Activated CD4-positive, alpha-beta memory T cell treated with anti-CD3 and anti-CD28 coated beads, Interleukin-2, amount 10 ng/mL, durations not matched to agents 7 days and 5 days (primary cell): Measurements from ENCODE around the gene CA6. TPM values are rescaled to one million over a fixed set of nuclear protein-coding genes. Genes with fewer than 3 reads are reported as not detected.
"Not testable (repeated sequence)": the region's sequence is repeated elsewhere in the genome, so short reads cannot be mapped to it uniquely, and the experiment has no call there.

Experiments used
- CTCF ChIA-PET: fragments of 350-600 bp; sonication (Branson Sonifier 250); formaldehyde crosslinking; loops from one replicate; lab custom pipeline; 2021; ENCODE audit warnings: antibody characterized with exemption, inconsistent platforms; lab: Charles Lee
- POLR2A ChIA-PET: fragments of 350-600 bp; sonication (Branson Sonifier 250); formaldehyde crosslinking; loops from one replicate; lab custom pipeline; 2021; ENCODE audit warnings: antibody characterized with exemption; lab: Charles Lee
- DNase-seq: peaks from one replicate; pipeline ENCODE4 v3.0.0-alpha.2; 2020
- H3K27ac Mint-ChIP-seq: one replicate; pipeline ENCODE4 v1.8.0; 2021; ENCODE audit warnings: mild to moderate bottlenecking, mixed read lengths
- H3K27me3 Mint-ChIP-seq: one replicate; pipeline ENCODE4 v1.8.0; 2021; ENCODE audit warnings: mixed read lengths
- H3K36me3 Mint-ChIP-seq: one replicate; pipeline ENCODE4 v1.8.0; 2021; ENCODE audit warnings: low read depth, mixed read lengths
- H3K4me1 Mint-ChIP-seq: one replicate; pipeline ENCODE4 v1.8.0; 2021; ENCODE audit warnings: mixed read lengths
- H3K4me3 Mint-ChIP-seq: one replicate; pipeline ENCODE4 v1.8.0; 2021; ENCODE audit warnings: mild to moderate bottlenecking, mixed read lengths
- H3K9me3 Mint-ChIP-seq: one replicate; pipeline ENCODE4 v1.8.0; 2021; ENCODE audit warnings: mixed read lengths
- total RNA-seq, 2 experiments: library from RNA; stranded (reverse); gene quantifications; one replicate each; pipeline ENCODE4 v1.2.3, GENCODE V29; 2021

CA6 gene
- total RNA-seq, 2 experiments from 2014 or later, result 0.18 TPM; not detected in 1

DNA sequence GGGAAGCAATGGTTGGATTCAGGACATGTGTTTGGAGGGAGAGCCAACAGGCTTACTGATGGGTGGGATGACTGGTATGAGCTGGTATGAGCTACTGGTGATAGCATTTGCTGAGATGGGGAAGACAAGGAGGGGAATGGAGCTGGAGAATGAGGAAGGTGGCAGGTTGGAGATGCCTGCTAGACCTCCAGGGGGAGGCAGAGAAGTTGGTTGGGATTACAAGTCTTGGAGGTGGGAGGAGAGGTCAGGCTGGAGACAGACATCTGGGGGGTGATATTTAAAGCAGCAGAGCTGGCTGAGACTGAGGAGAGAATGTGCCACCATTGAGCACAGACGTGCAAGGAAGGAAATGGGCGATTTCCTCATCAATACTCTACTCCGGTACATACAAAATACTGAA, 35.3 kb upstream of the CA6 start:
- peaks cover 22% of the 10 kb centered on the region for H3K4me1 Mint-ChIP-seq
- no peaks in the 10 kb centered on the region for H3K36me3 Mint-ChIP-seq
- CTCF ChIA-PET, result interaction anchor here (0.7 to 2.1 kb wide), 3 partner anchors 79 to 321 kb away, joined by 3 to 8 read pairs (median 4); no protein-coding TSS in a partner anchor
- no peak for DNase-seq
- H3K27me3 Mint-ChIP-seq, result peaks cover 10% of the 10 kb centered on the region
- no peak overlapping the region for H3K27ac Mint-ChIP-seq
- no peaks in the 10 kb centered on the region for H3K9me3 Mint-ChIP-seq
- no peak overlapping the region for H3K4me3 Mint-ChIP-seq
- POLR2A ChIA-PET, result interaction anchor here (1.0 to 1.1 kb wide), 2 partner anchors 32 to 51 kb away, joined by 3 read pairs; partner anchors contain the start of gene ENO1

DNA sequence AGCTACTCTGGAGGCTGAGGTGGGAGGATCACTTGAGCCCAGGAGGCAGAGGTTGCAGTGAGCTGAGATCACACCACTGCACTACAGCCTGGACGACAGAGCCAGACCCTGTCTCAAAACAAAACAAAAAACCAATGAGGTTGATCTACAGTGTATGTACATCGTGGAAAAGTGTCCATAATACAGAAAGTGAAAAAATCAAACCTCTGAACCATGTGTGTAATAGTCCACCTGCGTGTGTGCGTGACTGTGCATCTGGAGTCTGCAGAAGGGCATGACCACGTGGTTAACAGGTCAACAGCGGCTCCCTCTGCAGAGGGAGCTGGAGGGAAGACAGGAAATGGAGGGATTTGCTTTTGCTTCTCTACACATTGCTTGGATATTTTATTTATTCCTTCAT, 34.8 kb upstream of the CA6 start:
- no peak for DNase-seq
- Mint-ChIP-seq H3K27me3 (peaks cover 14% of the 10 kb centered on the region), H3K27ac (no peak overlapping the region), H3K4me1 (peaks cover 17% of the 10 kb centered on the region), H3K36me3 (no peaks in the 10 kb centered on the region), H3K4me3 (no peak overlapping the region), H3K9me3 (no peaks in the 10 kb centered on the region)
- POLR2A ChIA-PET, result no interaction called here
- CTCF ChIA-PET, result interaction anchor here (1.6 to 2.1 kb wide), 2 partner anchors 79 to 94 kb away, joined by 4 to 8 read pairs; no protein-coding TSS in a partner anchor

DNA sequence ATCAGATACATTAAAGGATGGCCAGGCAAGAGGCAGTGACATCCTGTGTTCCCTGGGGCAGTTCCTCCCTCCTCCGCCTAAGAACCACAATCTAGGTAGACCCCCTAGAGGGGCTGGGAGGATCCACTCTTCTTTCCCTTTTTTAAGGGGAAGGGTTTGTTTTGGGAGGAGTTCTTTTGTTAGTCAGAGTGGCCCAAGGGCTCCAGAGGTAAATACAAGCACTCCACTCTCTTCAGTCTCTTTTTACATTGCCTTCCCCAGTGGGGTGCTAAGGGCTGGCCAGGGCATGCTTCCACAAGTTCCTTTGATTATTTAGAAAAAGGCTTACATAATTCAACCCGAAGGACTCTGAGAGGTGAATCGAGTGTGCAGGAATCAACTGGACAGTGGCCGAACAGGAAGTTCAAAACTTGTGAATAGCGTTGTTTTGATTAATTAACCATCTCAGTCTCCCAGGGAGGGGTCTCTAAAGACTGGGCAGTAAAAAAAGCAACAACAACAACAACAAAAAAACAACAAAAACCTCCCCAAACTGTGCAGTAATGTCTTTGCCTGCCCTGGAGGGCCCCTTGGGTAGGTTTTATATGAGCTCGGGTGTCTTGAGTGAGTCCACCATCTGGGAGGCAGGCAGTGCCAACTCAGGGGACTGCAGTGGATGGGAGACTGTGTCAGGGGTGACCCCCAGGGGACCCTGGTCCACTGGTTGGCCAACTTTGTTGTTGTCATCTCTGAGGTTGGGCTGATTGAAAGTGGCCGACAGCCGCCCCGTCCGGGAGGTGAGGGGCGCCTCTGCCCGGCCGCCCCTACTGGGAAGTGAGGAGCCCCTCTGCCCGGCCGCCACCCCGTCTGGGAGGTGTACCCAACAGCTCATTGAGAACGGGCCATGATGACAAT, 34.0 kb upstream of the CA6 start:
- Mint-ChIP-seq H3K4me1 (peaks cover 16% of the 10 kb centered on the region), H3K27me3 (peaks cover 17% of the 10 kb centered on the region), H3K4me3 (no peak overlapping the region), H3K36me3 (no peaks in the 10 kb centered on the region), H3K9me3 (no peaks in the 10 kb centered on the region), H3K27ac (no peak overlapping the region)
- ChIA-PET POLR2A (no interaction called here), CTCF (interaction anchor here (2.1 to 12.4 kb wide), 2 partner anchors 93 kb away, joined by 8 to 197 read pairs; no protein-coding TSS in a partner anchor)
- no peak for DNase-seq

DNA sequence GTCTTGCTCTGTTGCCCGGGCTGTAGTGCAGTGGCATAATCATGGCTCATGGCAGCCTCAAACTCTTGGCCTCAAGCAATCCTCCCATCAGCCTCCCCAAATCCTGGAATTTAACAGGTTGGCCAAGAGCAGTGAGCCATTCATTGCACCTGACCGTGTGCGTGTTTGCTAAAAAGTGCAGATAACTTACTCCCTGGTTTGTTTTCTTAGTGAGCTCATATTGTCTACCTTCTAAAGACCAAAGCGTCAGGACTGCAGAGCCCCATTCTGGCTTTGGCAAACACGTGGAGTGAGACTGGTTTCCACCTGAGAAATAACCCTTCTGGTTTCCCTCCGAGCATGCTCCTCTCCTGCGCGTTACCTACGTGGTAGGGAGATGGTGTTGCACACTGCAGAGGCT, 32.2 kb upstream of the CA6 start:
- H3K4me3 Mint-ChIP-seq, result no peak overlapping the region
- H3K9me3 Mint-ChIP-seq, result no peaks in the 10 kb centered on the region
- no peak overlapping the region for H3K27ac Mint-ChIP-seq
- peaks cover 15% of the 10 kb centered on the region for H3K27me3 Mint-ChIP-seq
- H3K4me1 Mint-ChIP-seq, result peaks cover 19% of the 10 kb centered on the region
- POLR2A ChIA-PET, result interaction anchor here (3.2 kb wide), 1 partner anchor 35 kb away, joined by 18 read pairs; the partner anchor contains the start of gene ENO1
- CTCF ChIA-PET, result interaction anchor here (2.9 to 12.4 kb wide), 2 partner anchors 77 to 91 kb away, joined by 11 to 197 read pairs; no protein-coding TSS in a partner anchor
- DNase-seq, result no peak
- no peaks in the 10 kb centered on the region for H3K36me3 Mint-ChIP-seq

DNA sequence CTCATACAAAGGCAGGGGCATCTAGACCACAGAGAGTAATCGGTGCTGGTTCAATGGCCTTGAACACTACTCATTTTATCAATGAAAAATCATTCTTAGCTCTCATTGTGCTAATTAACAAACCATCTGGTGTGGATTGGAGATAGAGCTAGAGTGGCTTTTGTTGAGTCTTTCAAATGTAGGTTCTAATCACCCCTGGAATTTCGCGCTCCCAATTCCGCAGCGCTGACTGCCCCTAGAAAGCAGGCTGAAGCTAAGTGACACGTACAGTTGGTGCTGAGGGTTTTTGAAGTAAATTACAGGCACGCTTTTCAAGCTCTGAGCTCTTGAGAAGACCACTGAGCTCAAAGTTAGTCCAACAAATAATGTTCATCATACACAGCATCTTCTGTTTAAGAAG, 31.2 kb upstream of the CA6 start:
- Mint-ChIP-seq H3K9me3 (no peaks in the 10 kb centered on the region), H3K4me3 (no peak overlapping the region), H3K27me3 (peaks cover 15% of the 10 kb centered on the region), H3K4me1 (peaks cover 26% of the 10 kb centered on the region), H3K36me3 (no peaks in the 10 kb centered on the region), H3K27ac (no peak overlapping the region)
- DNase-seq, result no peak
- CTCF ChIA-PET, result interaction anchor here (0.8 to 12.4 kb wide), 4 partner anchors 56 to 90 kb away, joined by 4 to 197 read pairs (median 10); no protein-coding TSS in a partner anchor
- POLR2A ChIA-PET, result interaction anchor here (0.8 to 3.2 kb wide), 4 partner anchors 14 to 73 kb away, joined by 3 to 18 read pairs (median 7); partner anchors contain the start of gene ENO1

DNA sequence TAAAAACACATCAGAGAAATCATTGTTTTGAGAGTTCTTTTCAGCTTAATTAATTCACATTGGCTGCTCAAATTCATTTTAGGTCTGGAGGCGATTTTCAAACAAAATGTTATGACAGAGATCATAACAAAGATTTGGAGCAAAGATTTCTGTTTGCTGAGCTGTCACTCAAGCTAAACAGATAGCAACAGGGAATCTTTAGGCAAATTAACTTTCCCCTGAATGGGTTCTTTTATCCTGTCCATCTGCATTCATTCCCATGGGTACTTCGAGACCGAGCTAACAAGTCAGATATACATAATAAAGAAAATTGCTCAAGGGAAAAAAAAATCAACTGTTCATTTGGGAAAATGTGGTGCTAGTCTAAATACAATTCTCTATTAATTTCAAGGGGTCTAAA, 30.2 kb upstream of the CA6 start:
- H3K9me3 Mint-ChIP-seq, result no peaks in the 10 kb centered on the region
- no peak overlapping the region for H3K4me3 Mint-ChIP-seq
- H3K27me3 Mint-ChIP-seq, result peaks cover 11% of the 10 kb centered on the region
- no peak overlapping the region for H3K27ac Mint-ChIP-seq
- DNase-seq, result no peak
- ChIA-PET CTCF (interaction anchor here (0.9 to 12.4 kb wide), 6 partner anchors 53 to 89 kb away, joined by 4 to 197 read pairs (median 6); no protein-coding TSS in a partner anchor), POLR2A (interaction anchor here (1.8 to 3.2 kb wide), 3 partner anchors 37 to 72 kb away, joined by 7 to 18 read pairs (median 7); partner anchors contain the start of gene ENO1)
- H3K36me3 Mint-ChIP-seq, result no peaks in the 10 kb centered on the region
- peaks cover 28% of the 10 kb centered on the region for H3K4me1 Mint-ChIP-seq

DNA sequence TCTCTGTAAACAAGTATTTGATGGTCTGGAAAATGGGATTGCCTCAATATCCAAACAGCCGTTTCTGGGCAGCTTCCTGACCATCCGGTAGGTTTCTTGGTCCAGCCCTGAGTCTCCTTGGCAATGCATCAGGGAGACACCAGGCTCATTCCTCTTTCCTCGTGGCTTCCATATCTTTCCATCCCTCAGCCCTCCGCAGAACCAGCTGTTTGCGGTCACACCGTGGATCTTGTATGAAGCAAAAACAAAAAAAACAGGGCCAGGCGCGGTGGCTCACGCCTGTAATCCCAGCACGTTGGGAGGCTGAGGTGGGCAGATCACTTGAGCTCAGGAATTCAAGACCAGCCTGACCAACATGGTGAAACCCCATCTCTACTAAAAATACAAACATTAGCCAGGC, 28.1 kb upstream of the CA6 start:
- DNase-seq, H3K4me3 Mint-ChIP-seq, H3K27ac Mint-ChIP-seq: not testable (repeated sequence)
- H3K4me1 Mint-ChIP-seq, result peaks cover 43% of the 10 kb centered on the region
- peaks cover 15% of the 10 kb centered on the region for H3K9me3 Mint-ChIP-seq
- POLR2A ChIA-PET, result interaction anchor here (0.7 to 2.2 kb wide), 10 partner anchors 28 to 1095 kb away, joined by 3 to 11 read pairs (median 4); partner anchors contain the start of genes CA6 and ENO1
- H3K27me3 Mint-ChIP-seq, result peaks cover 11% of the 10 kb centered on the region
- CTCF ChIA-PET, result interaction anchor here (0.6 to 12.4 kb wide), 18 partner anchors 10 to 249 kb away, joined by 3 to 197 read pairs (median 4); partner anchors contain the start of gene ENO1
- H3K36me3 Mint-ChIP-seq, result peaks cover 18% of the 10 kb centered on the region

DNA sequence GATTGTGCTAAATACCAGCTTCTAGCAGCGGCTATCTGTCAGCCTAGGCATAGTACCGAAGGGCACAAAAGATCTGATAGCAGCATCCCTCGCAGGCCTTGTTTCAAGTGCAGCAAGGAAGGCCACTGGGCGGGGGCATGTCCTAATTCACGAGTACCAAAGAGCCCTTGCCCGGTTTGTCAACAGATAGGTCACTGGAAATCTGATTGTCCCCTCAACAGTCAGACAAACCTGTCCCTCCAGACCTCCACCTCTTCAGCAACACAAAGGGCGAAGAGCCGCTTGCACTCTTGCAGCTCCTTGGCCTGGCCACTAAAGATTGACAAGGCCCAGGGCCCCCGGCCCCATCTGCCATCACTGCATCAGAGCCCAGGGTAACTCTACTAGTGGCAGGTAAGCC, 22.7 kb upstream of the CA6 start:
- CTCF ChIA-PET, result interaction anchor here (1.2 to 12.4 kb wide), 3 partner anchors 65 to 81 kb away, joined by 3 to 197 read pairs (median 5); no protein-coding TSS in a partner anchor
- no peak overlapping the region for H3K4me3 Mint-ChIP-seq
- peaks cover 21% of the 10 kb centered on the region for H3K36me3 Mint-ChIP-seq
- H3K9me3 Mint-ChIP-seq, result peaks cover 15% of the 10 kb centered on the region
- POLR2A ChIA-PET, result interaction anchor here (1.6 kb wide), 1 partner anchor 18 kb away, joined by 4 read pairs; no protein-coding TSS in a partner anchor
- H3K4me1 Mint-ChIP-seq, result peaks cover 36% of the 10 kb centered on the region
- no peak for DNase-seq
- H3K27ac Mint-ChIP-seq, result no peak overlapping the region
- no peaks in the 10 kb centered on the region for H3K27me3 Mint-ChIP-seq

DNA sequence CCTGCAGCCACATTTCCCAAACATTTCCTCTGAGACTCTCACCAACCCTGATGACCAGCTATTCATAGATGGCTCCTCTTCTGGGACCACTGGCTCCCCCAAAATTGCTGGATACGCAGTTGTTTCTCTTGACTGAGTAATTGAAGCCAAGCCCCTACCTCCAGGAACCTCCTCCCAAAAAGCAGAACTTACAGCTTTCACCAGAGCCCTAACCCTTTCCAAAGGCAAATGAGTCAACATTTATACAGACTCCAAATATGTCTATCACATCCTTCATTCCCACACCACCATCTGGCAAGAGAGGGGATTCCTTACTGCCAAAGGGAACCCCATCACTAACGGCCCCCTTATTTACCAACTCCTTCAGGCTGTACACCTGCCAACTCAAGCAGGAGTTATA, 20.3 kb upstream of the CA6 start:
- Mint-ChIP-seq H3K27me3 (no peaks in the 10 kb centered on the region), H3K4me1 (peaks cover 27% of the 10 kb centered on the region), H3K9me3 (peaks cover 15% of the 10 kb centered on the region), H3K4me3 (no peak overlapping the region), H3K36me3 (peaks cover 21% of the 10 kb centered on the region), H3K27ac (no peak overlapping the region)
- no peak for DNase-seq
- CTCF ChIA-PET, result interaction anchor here (1.6 kb wide), 1 partner anchor 80 kb away, joined by 4 read pairs; no protein-coding TSS in a partner anchor
- POLR2A ChIA-PET, result interaction anchor here (0.9 to 1.5 kb wide), 2 partner anchors 21 to 45 kb away, joined by 3 to 5 read pairs; partner anchors contain the start of gene CA6

DNA sequence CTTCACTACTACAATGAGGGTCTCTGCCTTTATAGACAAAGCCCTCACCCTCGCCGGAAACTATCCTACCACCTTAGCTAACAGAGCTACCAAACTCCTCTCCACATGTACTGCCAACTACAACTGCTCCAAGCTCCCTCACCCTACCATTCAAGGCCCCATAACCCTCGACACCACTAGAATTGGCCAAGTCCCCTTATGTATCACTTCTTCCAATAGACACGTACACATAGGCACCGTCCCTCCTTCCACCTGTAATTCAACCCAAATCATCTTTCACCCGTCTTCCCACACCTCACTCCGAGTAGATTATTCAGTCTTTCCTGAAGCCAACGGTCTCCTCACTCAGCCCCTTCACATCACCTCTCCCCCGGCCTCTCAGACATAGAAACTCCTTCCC, 19.7 kb upstream of the CA6 start:
- DNase-seq, result no peak
- ChIA-PET CTCF (interaction anchor here (1.6 kb wide), 1 partner anchor 79 kb away, joined by 4 read pairs; no protein-coding TSS in a partner anchor), POLR2A (interaction anchor here (0.9 to 1.5 kb wide), 2 partner anchors 20 to 45 kb away, joined by 3 to 5 read pairs; partner anchors contain the start of gene CA6)
- Mint-ChIP-seq H3K4me3 (no peak overlapping the region), H3K27ac (no peak overlapping the region), H3K4me1 (peaks cover 22% of the 10 kb centered on the region), H3K9me3 (peaks cover 13% of the 10 kb centered on the region), H3K27me3 (no peaks in the 10 kb centered on the region), H3K36me3 (peaks cover 17% of the 10 kb centered on the region)

DNA sequence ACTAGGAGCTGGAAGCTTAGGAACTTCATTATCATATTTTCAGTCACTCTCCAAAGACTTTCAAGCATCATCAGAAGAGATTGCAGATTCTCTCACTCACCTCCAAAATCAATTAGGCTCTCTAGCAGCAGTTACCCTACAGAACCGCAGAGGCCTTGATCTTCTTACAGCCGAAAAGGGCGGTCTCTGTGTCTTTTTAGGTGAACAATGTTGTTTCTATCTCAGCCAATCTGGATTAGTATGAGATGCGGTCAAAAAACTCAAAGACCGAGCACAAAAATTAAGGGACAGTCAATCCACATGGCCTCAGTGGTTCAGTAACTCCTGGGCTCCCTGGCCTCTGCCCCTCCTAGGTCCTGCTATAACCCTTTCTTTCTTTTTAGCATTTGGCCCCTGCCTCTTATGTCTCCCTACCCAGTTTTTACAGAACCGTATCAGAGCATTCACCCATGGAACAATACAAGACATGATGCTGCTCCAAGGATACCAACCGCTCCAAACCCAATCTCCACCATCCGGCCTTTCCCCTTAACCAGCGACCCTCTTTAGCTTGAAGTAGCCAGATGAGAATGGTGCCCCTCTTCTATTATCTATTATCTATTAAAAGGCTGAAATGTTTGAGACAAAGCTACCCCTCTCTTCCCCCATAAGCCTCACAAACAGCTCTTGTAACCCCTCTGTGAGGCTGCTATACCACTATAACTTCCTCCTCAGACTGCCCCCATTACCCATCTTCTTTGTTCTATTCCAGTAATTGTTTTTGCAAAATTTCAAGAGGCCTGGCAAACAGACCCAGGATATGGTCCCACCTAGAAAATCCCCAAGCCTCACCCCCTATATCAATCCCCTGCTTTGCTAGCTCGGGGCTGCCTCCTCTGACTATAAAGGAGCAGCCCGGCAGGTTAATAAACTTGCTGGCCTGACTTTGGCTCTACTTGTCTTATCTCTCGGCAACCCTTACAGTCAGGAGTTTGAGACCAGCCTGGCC, 18.7 kb upstream of the CA6 start:
- peaks cover 13% of the 10 kb centered on the region for H3K4me1 Mint-ChIP-seq
- no peaks in the 10 kb centered on the region for H3K27me3 Mint-ChIP-seq
- ChIA-PET CTCF (interaction anchor here (0.7 to 1.4 kb wide), 6 partner anchors 13 to 1221 kb away, joined by 3 to 6 read pairs (median 4); partner anchors contain the start of gene CA6), POLR2A (interaction anchor here (0.8 to 1.1 kb wide), 2 partner anchors 17 to 19 kb away, joined by 3 read pairs; no protein-coding TSS in a partner anchor)
- peaks cover 7% of the 10 kb centered on the region for H3K36me3 Mint-ChIP-seq
- H3K27ac Mint-ChIP-seq, result no peak overlapping the region
- H3K9me3 Mint-ChIP-seq, result peaks cover 4% of the 10 kb centered on the region
- DNase-seq, result no peak
- no peak overlapping the region for H3K4me3 Mint-ChIP-seq
